Measurements from ENCODE around the gene GPC6.

DNA sequence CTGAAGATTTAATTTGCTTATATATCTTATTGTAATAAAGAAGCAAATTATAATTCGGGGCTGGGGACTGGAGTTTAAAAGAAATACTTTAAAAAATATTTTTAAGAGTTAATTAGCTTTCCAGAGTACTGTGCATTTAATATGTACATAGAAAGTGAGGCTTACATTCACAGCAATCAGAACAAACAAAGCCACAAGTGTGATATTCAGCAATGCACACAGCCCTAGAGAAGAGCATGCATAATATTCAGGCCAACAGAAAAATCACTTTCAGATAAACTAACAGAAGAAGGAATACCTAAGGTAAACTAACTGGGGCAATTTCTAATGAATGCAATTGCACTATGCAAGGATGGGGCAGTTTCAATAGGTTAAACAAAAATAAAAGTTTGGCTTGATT is 241.8 kb downstream of the GPC6 start:
- TF ChIP-seq GATA2 (IDR thresholded peaks at IDR 0.05; ENCODE audit: insufficient read depth, insufficient read length, low read depth, low read length) (no peak), POLR2AphosphoS5 (IDR thresholded peaks at IDR 0.05; ENCODE audit: insufficient read depth, low read depth, low read length) (no peak)
- TF ChIP-seq, protein P1, sequence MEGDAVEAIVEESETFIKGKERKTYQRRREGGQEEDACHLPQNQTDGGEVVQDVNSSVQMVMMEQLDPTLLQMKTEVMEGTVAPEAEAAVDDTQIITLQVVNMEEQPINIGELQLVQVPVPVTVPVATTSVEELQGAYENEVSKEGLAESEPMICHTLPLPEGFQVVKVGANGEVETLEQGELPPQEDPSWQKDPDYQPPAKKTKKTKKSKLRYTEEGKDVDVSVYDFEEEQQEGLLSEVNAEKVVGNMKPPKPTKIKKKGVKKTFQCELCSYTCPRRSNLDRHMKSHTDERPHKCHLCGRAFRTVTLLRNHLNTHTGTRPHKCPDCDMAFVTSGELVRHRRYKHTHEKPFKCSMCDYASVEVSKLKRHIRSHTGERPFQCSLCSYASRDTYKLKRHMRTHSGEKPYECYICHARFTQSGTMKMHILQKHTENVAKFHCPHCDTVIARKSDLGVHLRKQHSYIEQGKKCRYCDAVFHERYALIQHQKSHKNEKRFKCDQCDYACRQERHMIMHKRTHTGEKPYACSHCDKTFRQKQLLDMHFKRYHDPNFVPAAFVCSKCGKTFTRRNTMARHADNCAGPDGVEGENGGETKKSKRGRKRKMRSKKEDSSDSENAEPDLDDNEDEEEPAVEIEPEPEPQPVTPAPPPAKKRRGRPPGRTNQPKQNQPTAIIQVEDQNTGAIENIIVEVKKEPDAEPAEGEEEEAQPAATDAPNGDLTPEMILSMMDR (IDR thresholded peaks at IDR 0.05; ENCODE audit: extremely low read depth in 1 of 2, insufficient read depth in 1 of 2, low read depth in 1 of 2, low read length in 2 of 2): no peak

Data from endothelial cell of umbilical vein (primary cell).